SK-N-MC (cell line): ENCODE measurements around the gene USP17L17.
"Not testable (repeated sequence)": the region's sequence is repeated elsewhere in the genome, so short reads cannot be mapped to it uniquely, and the experiment has no call there.

Experiments used
- DNase-seq: peaks from one replicate; pipeline ENCODE4 v3.0.0-alpha.2; 2011; ENCODE audit warnings: low read depth, low spot score
- H3K27ac ChIP-seq: fragments of 200-600 bp; sonication (generic); 2 replicates; pipeline ENCODE4 v1.5.1; 2016; ENCODE audit warnings: mixed run types
- H3K36me3 ChIP-seq: fragments of 200-600 bp; sonication (generic); 2 replicates; pipeline ENCODE4 v1.6.1; 2017; ENCODE audit warnings: antibody characterized with exemption, low read length, mixed read lengths; ENCODE audit not compliant: insufficient read depth
- H3K4me3 ChIP-seq: fragments of 200-600 bp; sonication (generic); 2 replicates; pipeline ENCODE4 v1.5.1; 2016
- H3K9ac ChIP-seq: fragments of 200-600 bp; sonication (generic); 2 replicates; pipeline ENCODE4 v1.8.0; 2017; ENCODE audit warnings: mixed run types, mixed read lengths; ENCODE audit not compliant: insufficient read length
- H3K9me3 ChIP-seq: fragments of 200-600 bp; sonication (generic); 2 replicates; pipeline ENCODE4 v1.6.1; 2017; ENCODE audit warnings: low read depth, mild to moderate bottlenecking, antibody characterized with exemption, low read length, moderate library complexity, mixed read lengths

The USP17L17 gene, protein sequence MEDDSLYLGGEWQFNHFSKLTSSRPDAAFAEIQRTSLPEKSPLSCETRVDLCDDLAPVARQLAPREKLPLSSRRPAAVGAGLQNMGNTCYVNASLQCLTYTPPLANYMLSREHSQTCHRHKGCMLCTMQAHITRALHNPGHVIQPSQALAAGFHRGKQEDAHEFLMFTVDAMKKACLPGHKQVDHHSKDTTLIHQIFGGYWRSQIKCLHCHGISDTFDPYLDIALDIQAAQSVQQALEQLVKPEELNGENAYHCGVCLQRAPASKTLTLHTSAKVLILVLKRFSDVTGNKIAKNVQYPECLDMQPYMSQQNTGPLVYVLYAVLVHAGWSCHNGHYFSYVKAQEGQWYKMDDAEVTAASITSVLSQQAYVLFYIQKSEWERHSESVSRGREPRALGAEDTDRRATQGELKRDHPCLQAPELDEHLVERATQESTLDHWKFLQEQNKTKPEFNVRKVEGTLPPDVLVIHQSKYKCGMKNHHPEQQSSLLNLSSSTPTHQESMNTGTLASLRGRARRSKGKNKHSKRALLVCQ

DNA sequence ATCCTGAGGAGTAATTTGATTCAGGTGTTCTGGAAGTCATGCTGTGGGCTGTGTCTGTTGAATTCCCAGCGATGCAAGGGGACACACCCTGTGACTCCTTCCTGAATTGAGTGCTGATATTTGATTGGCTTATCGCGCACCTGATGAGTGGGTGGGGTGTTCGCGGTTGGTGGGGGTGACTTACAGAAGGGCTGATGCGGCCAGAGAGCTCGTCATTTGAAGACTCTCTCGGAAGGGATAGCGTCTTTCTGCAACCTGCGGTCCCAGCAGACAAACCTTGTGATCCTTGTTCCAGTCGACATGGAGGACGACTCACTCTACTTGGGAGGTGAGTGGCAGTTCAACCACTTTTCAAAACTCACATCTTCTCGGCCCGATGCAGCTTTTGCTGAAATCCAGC, at the start of gene USP17L17:
Gene USP17L17 (plus strand): TSS at position 301 of the 400 bp plus-strand sequence. CDS start 0 bp downstream, at position 301.
- H3K9me3 ChIP-seq, H3K4me3 ChIP-seq, H3K36me3 ChIP-seq, H3K9ac ChIP-seq, H3K27ac ChIP-seq, DNase-seq: not testable (repeated sequence)

DNA sequence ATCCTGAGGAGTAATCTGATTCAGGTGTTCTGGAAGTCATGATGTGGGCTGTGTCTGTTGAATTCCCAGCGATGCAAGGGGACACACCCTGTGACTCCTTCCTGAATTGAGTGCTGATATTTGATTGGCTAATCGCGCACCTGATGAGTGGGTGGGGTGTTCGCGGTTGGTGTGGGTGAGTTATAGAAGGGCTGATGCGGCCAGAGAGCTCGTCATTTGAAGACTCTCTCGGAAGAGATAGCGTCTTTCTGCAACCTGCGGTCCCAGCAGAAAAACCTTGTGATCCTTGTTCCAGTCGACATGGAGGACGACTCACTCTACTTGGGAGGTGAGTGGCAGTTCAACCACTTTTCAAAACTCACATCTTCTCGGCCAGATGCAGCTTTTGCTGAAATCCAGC, 33.3 kb upstream of the USP17L17 start, which contains the start of gene USP17L10:
Gene USP17L10 (plus strand): TSS at position 301 of the 400 bp plus-strand sequence. CDS start 0 bp downstream, at position 301.
- not testable (repeated sequence) for H3K9me3 ChIP-seq, H3K27ac ChIP-seq, H3K36me3 ChIP-seq, DNase-seq, H3K9ac ChIP-seq, H3K4me3 ChIP-seq

DNA sequence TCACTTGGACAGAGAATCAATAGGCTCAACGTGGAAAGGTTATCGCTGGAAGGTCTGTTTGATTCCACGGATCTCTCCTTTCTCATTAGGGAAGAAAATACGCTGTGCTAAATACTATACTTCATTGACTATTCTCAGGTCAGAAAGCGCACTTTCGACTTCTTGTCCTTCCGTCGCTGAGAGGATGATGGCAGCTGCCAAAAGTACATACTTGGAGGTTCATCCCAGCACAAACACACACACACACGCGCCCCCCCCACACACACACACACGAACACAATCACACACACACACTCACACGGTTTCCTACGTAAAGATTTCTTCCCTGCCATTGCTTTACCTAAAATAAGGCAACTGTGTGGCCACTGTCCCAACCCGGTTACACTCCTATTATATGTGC, 29.0 kb upstream of the USP17L17 start:
- H3K9me3 ChIP-seq, H3K36me3 ChIP-seq, H3K27ac ChIP-seq, H3K9ac ChIP-seq, H3K4me3 ChIP-seq, DNase-seq: not testable (repeated sequence)

DNA sequence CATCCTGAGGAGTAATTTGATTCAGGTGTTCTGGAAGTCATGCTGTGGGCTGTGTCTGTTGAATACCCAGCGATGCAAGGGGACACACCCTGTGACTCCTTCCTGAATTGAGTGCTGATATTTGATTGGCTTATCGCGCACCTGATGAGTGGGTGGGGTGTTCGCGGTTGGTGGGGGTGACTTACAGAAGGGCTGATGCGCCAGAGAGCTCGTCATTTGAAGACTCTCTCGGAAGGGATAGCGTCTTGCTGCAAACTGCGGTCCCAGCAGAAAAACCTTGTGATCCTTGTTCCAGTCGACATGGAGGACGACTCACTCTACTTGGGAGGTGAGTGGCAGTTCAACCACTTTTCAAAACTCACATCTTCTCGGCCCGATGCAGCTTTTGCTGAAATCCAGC, 28.6 kb upstream of the USP17L17 start, which contains the start of gene USP17L11:
Gene USP17L11 (plus strand): TSS at position 301 of the 400 bp plus-strand sequence. CDS start 0 bp downstream, at position 301.
- H3K4me3 ChIP-seq, H3K36me3 ChIP-seq, H3K9ac ChIP-seq, DNase-seq, H3K9me3 ChIP-seq, H3K27ac ChIP-seq: not testable (repeated sequence)

DNA sequence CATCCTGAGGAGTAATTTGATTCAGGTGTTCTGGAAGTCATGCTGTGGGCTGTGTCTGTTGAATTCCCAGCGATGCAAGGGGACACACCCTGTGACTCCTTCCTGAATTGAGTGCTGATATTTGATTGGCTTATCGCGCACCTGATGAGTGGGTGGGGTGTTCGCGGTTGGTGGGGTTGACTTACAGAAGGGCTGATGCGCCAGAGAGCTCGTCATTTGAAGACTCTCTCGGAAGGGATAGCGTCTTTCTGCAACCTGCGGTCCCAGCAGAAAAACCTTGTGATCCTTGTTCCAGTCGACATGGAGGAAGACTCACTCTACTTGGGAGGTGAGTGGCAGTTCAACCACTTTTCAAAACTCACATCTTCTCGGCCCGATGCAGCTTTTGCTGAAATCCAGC, 23.8 kb upstream of the USP17L17 start, which contains the start of gene USP17L12:
Gene USP17L12 (plus strand): TSS at position 301 of the 400 bp plus-strand sequence. CDS start 0 bp downstream, at position 301.
- not testable (repeated sequence) for H3K4me3 ChIP-seq, H3K27ac ChIP-seq, DNase-seq, H3K36me3 ChIP-seq, H3K9me3 ChIP-seq, H3K9ac ChIP-seq

DNA sequence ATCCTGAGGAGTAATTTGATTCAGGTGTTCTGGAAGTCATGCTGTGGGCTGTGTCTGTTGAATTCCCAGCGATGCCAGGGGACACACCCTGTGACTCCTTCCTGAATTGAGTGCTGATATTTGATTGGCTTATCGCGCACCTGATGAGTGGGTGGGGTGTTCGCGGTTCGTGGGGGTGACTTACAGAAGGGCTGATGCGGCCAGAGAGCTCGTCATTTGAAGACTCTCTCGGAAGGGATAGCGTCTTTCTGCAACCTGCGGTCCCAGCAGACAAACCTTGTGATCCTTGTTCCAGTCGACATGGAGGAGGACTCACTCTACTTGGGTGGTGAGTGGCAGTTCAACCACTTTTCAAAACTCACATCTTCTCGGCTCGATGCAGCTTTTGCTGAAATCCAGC, 19.1 kb upstream of the USP17L17 start, which contains the start of gene USP17L13:
Gene USP17L13 (plus strand): TSS at position 301 of the 400 bp plus-strand sequence. CDS start 0 bp downstream, at position 301.
- not testable (repeated sequence) for H3K36me3 ChIP-seq, H3K4me3 ChIP-seq, DNase-seq, H3K9me3 ChIP-seq, H3K27ac ChIP-seq, H3K9ac ChIP-seq

DNA sequence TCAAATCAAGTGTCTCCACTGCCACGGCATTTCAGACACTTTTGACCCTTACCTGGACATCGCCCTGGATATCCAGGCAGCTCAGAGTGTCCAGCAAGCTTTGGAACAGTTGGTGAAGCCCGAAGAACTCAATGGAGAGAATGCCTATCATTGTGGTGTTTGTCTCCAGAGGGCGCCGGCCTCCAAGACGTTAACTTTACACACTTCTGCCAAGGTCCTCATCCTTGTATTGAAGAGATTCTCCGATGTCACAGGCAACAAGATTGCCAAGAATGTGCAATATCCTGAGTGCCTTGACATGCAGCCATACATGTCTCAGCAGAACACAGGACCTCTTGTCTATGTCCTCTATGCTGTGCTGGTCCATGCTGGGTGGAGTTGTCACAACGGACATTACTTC, 13.4 kb upstream of the USP17L17 start:
- H3K9me3 ChIP-seq, H3K4me3 ChIP-seq, H3K36me3 ChIP-seq, DNase-seq, H3K9ac ChIP-seq, H3K27ac ChIP-seq: not testable (repeated sequence)

DNA sequence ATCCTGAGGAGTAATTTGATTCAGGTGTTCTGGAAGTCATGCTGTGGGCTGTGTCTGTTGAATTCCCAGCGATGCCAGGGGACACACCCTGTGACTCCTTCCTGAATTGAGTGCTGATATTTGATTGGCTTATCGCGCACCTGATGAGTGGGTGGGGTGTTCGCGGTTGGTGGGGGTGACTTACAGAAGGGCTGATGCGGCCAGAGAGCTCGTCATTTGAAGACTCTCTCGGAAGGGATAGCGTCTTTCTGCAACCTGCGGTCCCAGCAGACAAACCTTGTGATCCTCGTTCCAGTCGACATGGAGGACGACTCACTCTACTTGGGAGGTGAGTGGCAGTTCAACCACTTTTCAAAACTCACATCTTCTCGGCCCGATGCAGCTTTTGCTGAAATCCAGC, 9.6 kb upstream of the USP17L17 start, which contains the start of gene USP17L15:
Gene USP17L15 (plus strand): TSS at position 301 of the 400 bp plus-strand sequence. CDS start 0 bp downstream, at position 301.
- not testable (repeated sequence) for H3K9me3 ChIP-seq, H3K4me3 ChIP-seq, H3K9ac ChIP-seq, H3K36me3 ChIP-seq, H3K27ac ChIP-seq, DNase-seq

DNA sequence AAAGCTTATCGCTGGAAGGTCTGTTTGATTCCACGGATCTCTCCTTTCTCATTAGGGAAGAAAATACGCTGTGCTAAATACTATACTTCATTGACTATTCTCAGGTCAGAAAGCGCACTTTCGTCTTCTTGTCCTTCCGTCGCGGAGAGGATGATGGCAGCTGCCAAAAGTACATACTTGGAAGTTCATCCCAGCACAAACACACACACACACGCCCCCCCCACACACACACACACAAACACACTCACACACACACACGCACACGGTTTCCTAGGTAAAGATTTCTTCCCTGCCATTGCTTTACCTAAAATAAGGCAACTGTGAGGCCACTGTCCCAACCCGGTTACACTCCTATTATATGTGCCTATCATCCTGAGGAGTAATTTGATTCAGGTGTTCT, 5.2 kb upstream of the USP17L17 start:
- H3K4me3 ChIP-seq, H3K9me3 ChIP-seq, H3K9ac ChIP-seq, H3K27ac ChIP-seq, H3K36me3 ChIP-seq, DNase-seq: not testable (repeated sequence)

DNA sequence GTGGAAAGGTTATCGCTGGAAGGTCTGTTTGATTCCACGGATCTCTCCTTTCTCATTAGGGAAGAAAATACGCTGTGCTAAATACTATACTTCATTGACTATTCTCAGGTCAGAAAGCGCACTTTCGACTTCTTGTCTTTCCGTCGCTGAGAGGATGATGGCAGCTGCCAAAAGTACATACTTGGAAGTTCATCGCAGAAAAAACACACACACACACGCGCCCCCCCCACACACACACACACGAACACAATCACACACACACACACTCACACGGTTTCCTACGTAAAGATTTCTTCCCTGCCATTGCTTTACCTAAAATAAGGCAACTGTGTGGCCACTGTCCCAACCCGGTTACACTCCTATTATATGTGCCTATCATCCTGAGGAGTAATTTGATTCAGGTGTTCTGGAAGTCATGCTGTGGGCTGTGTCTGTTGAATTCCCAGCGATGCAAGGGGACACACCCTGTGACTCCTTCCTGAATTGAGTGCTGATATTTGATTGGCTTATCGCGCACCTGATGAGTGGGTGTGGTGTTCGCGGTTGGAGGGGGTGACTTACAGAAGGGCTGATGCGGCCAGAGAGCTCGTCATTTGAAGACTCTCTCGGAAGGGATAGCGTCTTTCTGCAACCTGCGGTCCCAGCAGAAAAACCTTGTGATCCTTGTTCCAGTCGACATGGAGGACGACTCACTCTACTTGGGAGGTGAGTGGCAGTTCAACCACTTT, 4.4 kb downstream of the USP17L17 start, which contains the start of gene USP17L18:
Gene USP17L18 (plus strand): TSS at position 678 of the 728 bp plus-strand sequence. CDS start 0 bp downstream, at position 678.
- not testable (repeated sequence) for H3K9me3 ChIP-seq, DNase-seq, H3K36me3 ChIP-seq, H3K4me3 ChIP-seq, H3K27ac ChIP-seq, H3K9ac ChIP-seq

DNA sequence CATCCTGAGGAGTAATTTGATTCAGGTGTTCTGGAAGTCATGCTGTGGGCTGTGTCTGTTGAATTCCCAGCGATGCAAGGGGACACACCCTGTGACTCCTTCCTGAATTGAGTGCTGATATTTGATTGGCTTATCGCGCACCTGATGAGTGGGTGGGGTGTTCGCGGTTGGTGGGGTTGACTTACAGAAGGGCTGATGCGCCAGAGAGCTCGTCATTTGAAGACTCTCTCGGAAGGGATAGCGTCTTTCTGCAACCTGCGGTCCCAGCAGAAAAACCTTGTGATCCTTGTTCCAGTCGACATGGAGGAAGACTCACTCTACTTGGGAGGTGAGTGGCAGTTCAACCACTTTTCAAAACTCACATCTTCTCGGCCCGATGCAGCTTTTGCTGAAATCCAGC, 9.4 kb downstream of the USP17L17 start, which contains the start of gene USP17L19:
Gene USP17L19 (plus strand): TSS at position 301 of the 400 bp plus-strand sequence. CDS start 0 bp downstream, at position 301.
- H3K27ac ChIP-seq, H3K9me3 ChIP-seq, H3K9ac ChIP-seq, H3K36me3 ChIP-seq, H3K4me3 ChIP-seq, DNase-seq: not testable (repeated sequence)

DNA sequence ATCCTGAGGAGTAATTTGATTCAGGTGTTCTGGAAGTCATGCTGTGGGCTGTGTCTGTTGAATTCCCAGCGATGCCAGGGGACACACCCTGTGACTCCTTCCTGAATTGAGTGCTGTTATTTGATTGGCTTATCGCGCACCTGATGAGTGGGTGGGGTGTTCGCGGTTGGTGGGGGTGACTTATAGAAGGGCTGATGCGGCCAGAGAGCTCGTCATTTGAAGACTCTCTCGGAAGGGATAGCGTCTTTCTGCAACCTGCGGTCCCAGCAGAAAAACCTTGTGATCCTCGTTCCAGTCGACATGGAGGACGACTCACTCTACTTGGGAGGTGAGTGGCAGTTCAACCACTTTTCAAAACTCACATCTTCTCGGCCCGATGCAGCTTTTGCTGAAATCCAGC, 14.1 kb downstream of the USP17L17 start, which contains the start of gene USP17L20:
Gene USP17L20 (plus strand): TSS at position 301 of the 400 bp plus-strand sequence. CDS start 0 bp downstream, at position 301.
- not testable (repeated sequence) for H3K4me3 ChIP-seq, H3K9me3 ChIP-seq, H3K36me3 ChIP-seq, H3K9ac ChIP-seq, DNase-seq, H3K27ac ChIP-seq

DNA sequence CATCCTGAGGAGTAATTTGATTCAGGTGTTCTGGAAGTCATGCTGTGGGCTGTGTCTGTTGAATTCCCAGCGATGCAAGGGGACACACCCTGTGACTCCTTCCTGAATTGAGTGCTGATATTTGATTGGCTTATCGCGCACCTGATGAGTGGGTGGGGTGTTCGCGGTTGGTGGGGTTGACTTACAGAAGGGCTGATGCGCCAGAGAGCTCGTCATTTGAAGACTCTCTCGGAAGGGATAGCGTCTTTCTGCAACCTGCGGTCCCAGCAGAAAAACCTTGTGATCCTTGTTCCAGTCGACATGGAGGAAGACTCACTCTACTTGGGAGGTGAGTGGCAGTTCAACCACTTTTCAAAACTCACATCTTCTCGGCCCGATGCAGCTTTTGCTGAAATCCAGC, 18.9 kb downstream of the USP17L17 start, which contains the start of gene USP17L21:
Gene USP17L21 (plus strand): TSS at position 301 of the 400 bp plus-strand sequence. CDS start 0 bp downstream, at position 301.
- not testable (repeated sequence) for H3K9ac ChIP-seq, DNase-seq, H3K9me3 ChIP-seq, H3K36me3 ChIP-seq, H3K27ac ChIP-seq, H3K4me3 ChIP-seq
